Breast epithelium (tissue), 4 donors: Measurements from ENCODE around the gene TPT1. TPM values are rescaled to one million over a fixed set of nuclear protein-coding genes. Genes with fewer than 3 reads are reported as not detected.
A peak's percentile ranks its signal among the peaks of the same experiment; 100 is the strongest.

Source experiments
- DNase-seq, 2 donors: peaks; one replicate each; pipeline ENCODE4 v3.0.0-alpha.2; 2019; ENCODE audit warnings: low spot score in 2 of 2
- H3K27ac ChIP-seq, 2 donors: fragments of 200-600 bp; sonication (generic) in 1 of 2; one replicate each; pipeline ENCODE4 v1.5.1; 2016 to 2019; ENCODE audit warnings: mild to moderate bottlenecking in 1 of 2
- H3K27me3 ChIP-seq, 2 donors: fragments of 200-600 bp; sonication (generic) in 1 of 2; one replicate each; pipeline versions ENCODE4 v1.5.1 to v1.6.0; 2017 to 2019; ENCODE audit warnings: control low read depth in 1 of 2, mild to moderate bottlenecking in 1 of 2
- H3K36me3 ChIP-seq: fragments of 200-600 bp; one replicate; pipeline ENCODE4 v1.5.1; 2019
- H3K4me1 ChIP-seq, 2 donors: fragments of 200-600 bp; sonication (generic); one replicate each; pipeline ENCODE4 v1.5.1; 2016 to 2019; ENCODE audit warnings: control low read depth in 1 of 2
- H3K4me3 ChIP-seq, 3 donors: fragments of 200-600 bp; sonication (generic); 1 replicate in 2 of 3; 2 replicates in 1 of 3; pipeline ENCODE4 v1.5.1; 2016 to 2019; ENCODE audit warnings: mild to moderate bottlenecking in 3 of 3, moderate library complexity in 2 of 3
- H3K9me3 ChIP-seq, 2 donors: fragments of 200-600 bp; sonication (generic) in 1 of 2; one replicate each; pipeline ENCODE4 v1.5.1; 2016 to 2019; ENCODE audit warnings: control low read depth in 1 of 2
- CTCF ChIP-seq, 3 donors: fragments of 450-650 bp; IDR thresholded peaks; one replicate each; pipeline ENCODE4 v1.5.1; 2016 to 2017; ENCODE audit warnings: antibody characterized with exemption in 3 of 3, mild to moderate bottlenecking in 3 of 3, moderate library complexity in 3 of 3
- POLR2A ChIP-seq: fragments of 450-650 bp; IDR thresholded peaks from one replicate; pipeline ENCODE4 v1.6.1; 2016; ENCODE audit warnings: antibody characterized with exemption, mild to moderate bottlenecking, moderate library complexity
- POLR2AphosphoS5 ChIP-seq, 3 donors: sonication (generic); formaldehyde crosslinking; IDR thresholded peaks; one replicate each; pipeline ENCODE4 v1.6.1; 2017; ENCODE audit warnings: antibody characterized with exemption in 3 of 3
- intact Hi-C: fragments of 100-400 bp; cut with DNase I; formaldehyde crosslinking; loops from one replicate; pipeline ENCODE4 v1.15.1; 2023; ENCODE audit warnings: low total_unique reads
- total RNA-seq, 3 donors: library from RNA; depleted of rRNA; stranded (reverse); fragments of >200 nt; gene quantifications; one replicate each; pipeline ENCODE4 v1.1.0, GENCODE V29; 2016

Gene TPT1
- total RNA-seq, 3 donors from 2014 or later, result 3,213 to 3,932 (median 3,461) TPM

- intact Hi-C loops, result no loop called here
- Histone ChIP-seq H3K27ac (no peak overlapping the region), H3K4me3 (no peak overlapping the region), H3K9me3 (no peaks in the 10 kb centered on the region), H3K4me1 (peaks cover 3 to 4% of the 10 kb centered on the region in 2 donors), H3K27me3 (no peaks in the 10 kb centered on the region), H3K36me3 (no peaks in the 10 kb centered on the region)
- TF ChIP-seq POLR2A (no peak), CTCF (IDR thresholded peaks at IDR 0.05) (no peak), POLR2AphosphoS5 (IDR thresholded peaks at IDR 0.05) (no peak)
- no peak for DNase-seq
Observed at GRCh38 chr13:45315520-45316167, 25.3 kb downstream of the TPT1 start.

- no peak for TF ChIP-seq POLR2A
- TF ChIP-seq CTCF (IDR thresholded peaks at IDR 0.05), result no peak
- TF ChIP-seq POLR2AphosphoS5 (IDR thresholded peaks at IDR 0.05), result no peak
- intact Hi-C loops, result no loop called here
Observed at GRCh38 chr13:45314822-45315221, 26.2 kb downstream of the TPT1 start.

GRCh38 chr13:45310341-45311131 lies 30.4 kb downstream of the TPT1 start:
- H3K9me3 ChIP-seq, result no peaks in the 10 kb centered on the region
- no peak for TF ChIP-seq POLR2AphosphoS5 (IDR thresholded peaks at IDR 0.05)
- H3K4me3 ChIP-seq, result peak overlapping the region; percentile 40 to 70 (median 51)
- no peak overlapping the region for H3K27ac ChIP-seq
- DNase-seq, result no peak
- H3K36me3 ChIP-seq, result no peaks in the 10 kb centered on the region
- intact Hi-C loops, result no loop called here
- no peaks in the 10 kb centered on the region for H3K27me3 ChIP-seq
- H3K4me1 ChIP-seq, result peaks cover 3 to 7% of the 10 kb centered on the region in 2 donors

More at GRCh38 chr13:45314822-45315221, 26.2 kb downstream of the TPT1 start:
- H3K4me3 ChIP-seq, result no peak overlapping the region
- no peaks in the 10 kb centered on the region for H3K27me3 ChIP-seq
- no peak overlapping the region for H3K27ac ChIP-seq
- DNase-seq, result no peak
- no peaks in the 10 kb centered on the region for H3K36me3 ChIP-seq
- no peaks in the 10 kb centered on the region for H3K9me3 ChIP-seq
- H3K4me1 ChIP-seq, result peaks cover 3 to 7% of the 10 kb centered on the region in 2 donors

GRCh38 chr13:45306966-45307365 lies 34.0 kb downstream of the TPT1 start:
- Histone ChIP-seq H3K36me3 (no peaks in the 10 kb centered on the region), H3K27me3 (no peaks in the 10 kb centered on the region), H3K27ac (no peak overlapping the region), H3K4me1 (peaks cover 3 to 7% of the 10 kb centered on the region in 2 donors), H3K4me3 (no peak overlapping the region), H3K9me3 (no peaks in the 10 kb centered on the region)
- TF ChIP-seq CTCF (IDR thresholded peaks at IDR 0.05), result no peak
- no peak for TF ChIP-seq POLR2A
- TF ChIP-seq POLR2AphosphoS5 (IDR thresholded peaks at IDR 0.05), result no peak
- no peak for DNase-seq
- intact Hi-C loops, result no loop called here

- no peak overlapping the region for H3K27ac ChIP-seq
- H3K4me1 ChIP-seq, result no peaks in the 10 kb centered on the region
- H3K27me3 ChIP-seq, result no peaks in the 10 kb centered on the region
- TF ChIP-seq POLR2A (no peak), CTCF (IDR thresholded peaks at IDR 0.05) (no peak), POLR2AphosphoS5 (IDR thresholded peaks at IDR 0.05) (no peak)
- H3K4me3 ChIP-seq, result no peak overlapping the region
- H3K9me3 ChIP-seq, result no peaks in the 10 kb centered on the region
- intact Hi-C loops, result no loop called here
- DNase-seq, result no peak
- H3K36me3 ChIP-seq, result no peaks in the 10 kb centered on the region
Observed at GRCh38 chr13:45305079-45305478, 35.9 kb downstream of the TPT1 start.
